Stimulated activated CD4-positive, alpha-beta T cell treated with anti-CD3 and anti-CD28 coated beads, Interleukin-4, amount 100 ng/mL, for 48 hours (primary cell): ENCODE results near the gene TAF1B.

Experiments
- DNase-seq, 2 donors: peaks; one replicate each; pipeline ENCODE4 v3.0.0-alpha.2; 2020; ENCODE audit warnings: low read depth in 2 of 2

TAF1B gene

DNA sequence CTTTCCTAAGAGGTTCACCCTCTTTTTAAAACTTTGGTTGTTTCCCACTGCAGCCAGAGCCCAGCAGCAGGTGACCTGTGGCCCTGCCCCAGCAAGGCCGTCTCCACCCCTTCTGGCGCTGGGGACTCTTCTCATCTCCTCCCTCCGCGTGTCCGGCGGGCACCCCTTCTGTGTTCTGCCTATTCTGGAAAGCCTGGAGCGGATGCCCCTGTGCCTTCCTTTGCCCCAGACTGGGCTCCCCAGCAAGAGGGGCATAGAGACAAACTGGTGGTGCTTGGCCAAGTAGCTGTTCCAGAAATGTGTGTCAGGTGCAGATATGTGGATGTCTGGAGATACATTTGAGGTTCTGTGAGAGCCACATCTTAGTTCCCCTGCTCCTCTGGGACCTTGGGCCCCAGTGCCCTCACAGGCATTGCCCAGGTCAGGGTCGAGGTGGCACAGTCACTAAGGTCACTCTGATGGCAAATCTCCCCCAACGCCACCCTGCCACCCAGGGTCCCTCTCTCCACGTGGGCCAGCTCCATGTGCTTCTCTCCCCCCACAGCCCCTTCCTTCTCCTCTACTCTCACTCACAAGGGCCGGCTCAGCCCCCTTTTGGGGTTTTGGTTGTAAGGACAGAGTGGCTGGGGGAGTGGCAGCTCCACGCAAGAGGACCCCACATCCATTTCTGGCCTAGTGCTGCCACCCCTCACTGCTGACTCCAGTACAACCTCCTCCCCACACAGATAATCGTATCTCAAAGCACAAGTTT lies 35.5 kb upstream of the TAF1B start:
- no peak for DNase-seq

- DNase-seq = no peak
Observed at GRCh38 chr2:9808334-9809063, 34.8 kb upstream of the TAF1B start.

DNA sequence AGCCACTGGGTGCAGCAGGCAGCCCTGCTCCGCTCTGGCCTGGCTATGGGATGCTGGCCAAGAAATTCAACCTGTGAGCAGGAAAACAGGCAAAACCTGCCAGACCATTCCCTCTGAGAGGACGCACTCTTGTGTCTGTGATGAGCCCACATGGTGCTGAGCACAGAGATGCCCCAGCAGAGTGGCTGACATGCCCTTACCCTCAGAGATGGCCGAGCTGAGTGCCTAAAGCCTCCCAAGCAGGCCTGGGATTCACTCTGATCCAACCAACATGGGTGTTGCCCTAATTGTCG lies 34.3 kb upstream of the TAF1B start:
- DNase-seq = no peak

DNA sequence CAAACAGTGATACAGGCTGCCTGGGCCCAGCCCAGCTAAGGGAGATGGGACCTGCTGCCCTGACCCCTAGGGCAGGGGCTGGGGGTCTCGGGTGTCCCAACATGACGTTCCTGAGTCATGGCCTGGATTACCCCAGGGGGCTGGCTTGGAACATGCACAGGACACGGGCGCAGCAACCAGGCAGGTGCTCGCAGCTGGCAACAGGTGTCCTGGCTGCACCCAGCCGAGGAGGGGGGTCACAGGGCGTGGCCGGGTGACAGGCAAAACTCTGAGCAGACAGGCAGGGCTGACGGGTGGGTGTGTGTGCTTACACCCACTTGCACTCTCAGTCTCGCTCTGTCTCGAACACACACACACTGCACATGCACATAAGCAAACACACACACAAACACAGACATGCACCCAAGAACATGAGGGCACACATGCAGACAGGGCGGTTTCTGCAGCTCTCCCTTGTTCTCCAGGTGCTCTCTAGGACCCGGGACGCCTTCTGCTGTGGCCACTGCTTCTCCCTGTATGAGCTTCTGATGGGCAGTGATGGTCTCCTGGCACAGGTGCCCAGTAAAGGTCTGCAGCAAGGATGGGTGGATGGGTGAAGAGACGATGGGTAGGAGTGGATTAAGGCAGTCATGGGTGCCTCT lies 33.7 kb upstream of the TAF1B start:
- no peak for DNase-seq

DNA sequence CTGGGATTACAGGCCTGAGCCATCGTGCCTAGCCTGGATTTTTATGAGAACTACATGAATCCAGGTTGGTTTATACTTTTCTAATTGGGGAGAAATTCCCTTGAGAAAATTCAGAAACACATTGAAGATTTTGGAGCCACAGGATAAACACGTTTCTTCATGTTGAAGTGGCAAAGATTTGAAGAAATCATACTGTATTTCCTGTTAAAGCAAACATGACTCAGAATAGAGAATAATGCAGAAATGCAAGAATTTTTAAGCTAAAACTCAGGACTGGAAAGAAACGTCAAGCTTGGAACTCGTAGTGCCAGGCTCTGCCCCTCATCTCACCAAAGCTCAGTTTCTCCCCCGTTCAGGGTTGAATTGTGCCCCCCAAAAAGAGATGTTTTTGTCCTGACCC lies 32.1 kb upstream of the TAF1B start:
- no peak for DNase-seq

- no peak for DNase-seq
Observed at GRCh38 chr2:9811679-9812511, 31.4 kb upstream of the TAF1B start.

DNA sequence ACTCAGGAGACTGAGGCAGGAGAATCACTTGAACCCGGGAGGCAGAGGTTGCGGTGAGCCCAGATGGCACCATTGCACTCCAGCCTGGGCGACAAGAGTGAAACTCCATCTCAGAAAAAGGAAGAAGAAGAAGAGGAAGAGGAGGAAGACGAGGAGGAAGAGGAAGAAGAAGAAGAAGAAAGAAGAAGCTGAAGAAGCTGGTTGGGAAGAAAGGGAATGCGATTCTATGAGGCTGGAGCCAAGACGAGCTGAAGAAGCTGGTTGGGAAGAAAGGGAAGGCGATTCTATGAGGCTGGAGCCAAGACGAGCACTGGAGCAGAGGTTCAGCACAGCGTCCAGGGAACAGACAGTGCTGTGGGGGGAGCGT lies 30.3 kb upstream of the TAF1B start:
- DNase-seq = no peak

DNA sequence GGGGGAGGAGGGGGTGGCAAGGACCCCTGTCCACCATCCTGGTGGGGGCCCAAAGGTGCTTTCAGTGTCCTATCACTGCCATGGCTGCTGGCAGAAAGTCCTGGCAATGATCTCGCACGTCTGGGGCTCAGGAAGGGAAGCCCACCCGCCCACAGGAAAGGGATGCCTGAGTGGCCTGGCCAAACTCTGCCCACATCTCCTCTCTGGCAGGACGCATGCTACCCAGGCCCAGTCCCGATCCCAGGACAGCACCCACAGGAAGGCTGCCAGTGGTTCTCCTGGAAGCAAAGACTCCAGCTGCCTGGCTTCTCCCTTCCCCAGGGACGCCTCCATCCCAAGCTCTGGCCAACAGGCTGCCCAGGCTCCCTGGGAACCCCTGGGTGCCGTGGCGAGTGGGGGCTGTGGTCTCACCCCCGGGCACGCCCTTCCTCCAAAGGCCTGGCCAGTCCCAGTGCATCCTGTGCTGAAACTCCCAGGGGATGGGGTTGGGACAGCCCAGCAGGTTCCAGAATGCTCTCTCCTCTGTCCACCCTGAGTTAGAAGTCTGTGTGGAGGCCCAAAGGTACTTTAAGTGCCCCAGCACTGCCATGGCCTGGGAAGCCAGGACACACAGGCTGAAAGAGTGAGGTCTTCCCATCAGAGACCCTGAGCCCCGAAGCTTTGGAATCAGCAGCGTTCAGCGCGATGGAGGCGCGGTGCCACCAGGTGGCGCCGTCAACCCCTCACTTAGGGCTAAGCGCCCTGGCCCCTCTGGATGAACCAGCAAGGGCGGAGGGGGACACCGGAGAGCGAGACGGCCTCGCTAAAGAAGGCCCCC lies 29.8 kb upstream of the TAF1B start:
- peak; percentile 65 to 72 for DNase-seq

- no peak for DNase-seq
Observed at GRCh38 chr2:9814129-9814868, 29.0 kb upstream of the TAF1B start.

GRCh38 chr2:9815076-9815475 lies 28.2 kb upstream of the TAF1B start:
- DNase-seq = no peak

- no peak for DNase-seq
Observed at GRCh38 chr2:9815844-9816279, 27.4 kb upstream of the TAF1B start.

DNA sequence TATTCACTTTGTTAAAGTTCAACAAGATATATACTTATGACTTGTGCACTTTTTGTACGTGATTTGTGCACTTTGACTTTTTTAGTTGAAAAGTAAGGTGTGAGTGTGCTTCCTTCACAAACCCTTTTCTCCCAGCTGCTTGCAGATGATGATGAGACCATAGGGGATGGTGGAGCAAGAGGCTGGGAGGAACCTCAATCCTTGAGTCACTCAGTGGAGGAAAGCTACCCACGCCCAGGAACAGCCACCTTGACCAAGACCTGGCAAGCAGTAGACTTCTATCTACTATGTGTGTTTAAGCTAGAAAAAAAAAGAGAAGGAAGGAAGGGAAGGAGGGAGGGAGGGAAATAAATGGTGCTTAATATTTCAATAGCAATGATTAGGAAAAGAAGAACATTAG lies 25.2 kb upstream of the TAF1B start:
- no peak for DNase-seq

- no peak for DNase-seq
Observed at GRCh38 chr2:9819551-9819950, 23.7 kb upstream of the TAF1B start.

DNA sequence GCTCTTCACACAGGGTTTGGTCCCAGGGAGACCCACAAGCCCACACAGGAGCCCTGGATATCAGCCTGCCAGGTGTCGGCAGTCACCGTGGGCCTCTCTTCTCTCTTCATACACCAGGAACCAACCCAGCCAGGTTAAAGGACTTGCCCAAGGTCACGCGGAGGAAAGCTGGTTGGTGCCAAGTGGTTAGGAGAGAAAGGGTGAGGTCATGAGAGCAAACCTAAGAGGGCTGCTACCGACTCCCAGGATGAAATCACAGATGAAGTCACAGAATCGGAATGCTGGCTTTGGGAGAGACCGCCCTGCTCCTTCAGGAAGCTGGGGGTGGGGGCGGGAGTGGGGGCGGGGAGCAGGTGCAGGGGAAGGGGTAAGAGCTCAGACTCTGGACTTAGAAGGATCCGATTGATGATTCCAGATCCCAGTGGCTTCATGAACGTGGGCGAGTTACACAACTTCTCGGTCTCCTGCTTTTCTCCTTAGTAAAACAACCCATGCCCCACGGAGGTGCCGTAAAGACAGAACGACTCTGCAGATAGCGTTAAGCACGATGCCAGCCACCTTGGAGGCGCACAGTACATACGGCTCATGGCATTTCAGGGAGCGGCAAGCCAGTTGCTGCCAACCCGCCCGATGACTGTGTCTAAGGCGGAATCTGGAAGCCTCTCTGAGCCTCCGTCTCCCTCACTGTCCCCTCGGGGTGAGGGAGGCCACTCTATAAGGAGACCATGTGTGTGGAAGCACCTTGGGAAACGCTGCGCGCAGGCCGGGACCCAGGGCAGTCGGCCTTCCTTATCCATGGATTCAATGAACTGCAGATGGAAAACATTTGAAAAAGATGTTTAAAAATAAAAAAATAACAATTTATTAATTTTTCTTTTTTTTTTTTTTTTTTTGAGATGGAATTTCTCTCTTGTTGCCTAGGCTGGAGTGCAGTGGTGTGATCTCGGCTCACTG lies 23.0 kb upstream of the TAF1B start:
- no peak for DNase-seq

GRCh38 chr2:9821805-9822445 lies 21.3 kb upstream of the TAF1B start:
- no peak for DNase-seq

DNA sequence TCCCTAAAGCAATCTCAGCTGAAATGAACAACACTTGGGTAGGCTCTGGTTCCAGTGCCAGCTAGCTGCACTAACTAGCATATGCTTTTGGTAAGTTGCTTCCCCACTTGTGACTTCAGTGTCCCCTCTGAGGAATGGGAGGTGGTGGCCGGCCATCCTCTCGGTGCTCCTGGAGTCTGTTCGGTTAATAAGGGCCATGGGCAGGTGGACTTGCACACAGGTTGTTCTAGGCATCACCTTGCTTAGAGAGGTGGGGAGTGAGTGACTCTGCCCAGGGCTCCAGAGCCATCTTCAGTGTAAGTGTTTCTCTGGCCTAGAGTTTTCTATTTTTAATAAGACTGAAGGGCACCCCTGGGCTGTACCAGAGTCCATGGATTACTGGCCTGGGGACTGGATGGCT lies 18.8 kb upstream of the TAF1B start:
- no peak for DNase-seq

DNA sequence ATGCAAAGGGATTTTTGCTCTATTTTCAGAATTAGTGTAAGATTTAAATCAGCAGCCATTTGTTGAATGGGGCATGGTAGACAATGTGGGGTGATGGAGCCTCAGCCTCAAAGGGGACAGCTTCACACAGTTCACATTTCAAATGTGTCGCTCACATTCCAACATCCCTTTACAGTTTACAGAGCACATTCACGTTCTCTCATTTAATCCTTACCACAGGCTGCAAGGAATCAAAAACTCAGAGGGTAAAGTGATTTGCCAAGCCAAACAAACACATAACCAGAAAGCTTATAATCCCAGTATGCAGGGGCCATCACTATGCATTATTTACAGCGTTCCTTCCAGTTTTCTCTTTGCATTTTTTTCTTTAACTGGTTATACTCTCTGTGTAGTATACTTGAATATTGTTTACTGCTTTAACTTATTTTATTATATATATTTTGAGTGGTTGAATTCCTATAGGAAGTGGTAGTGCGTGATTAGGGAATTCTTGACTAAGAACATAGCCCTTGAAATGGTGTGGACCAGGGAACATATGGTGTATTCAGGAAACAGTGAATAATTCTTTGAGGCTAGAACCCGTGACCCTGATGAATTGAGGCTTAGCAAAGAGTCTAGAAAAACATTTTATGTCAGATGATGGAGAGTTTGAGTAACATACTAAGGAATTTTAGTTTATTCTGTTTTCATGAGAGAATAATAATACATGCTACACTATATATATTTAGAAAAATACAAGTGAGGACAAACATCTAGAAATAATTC lies 18.1 kb upstream of the TAF1B start:
- DNase-seq = no peak

GRCh38 chr2:9826208-9826607 lies 17.1 kb upstream of the TAF1B start:
- no peak for DNase-seq
